Esophagus squamous epithelium (tissue), 4 donors: ENCODE results near the gene CCSER1.

ENCODE experiments used
- POLR2A ChIP-seq, 4 donors: fragments of 450-650 bp; IDR thresholded peaks; one replicate each; pipeline ENCODE4 v1.6.1; 2017; ENCODE audit warnings: antibody characterized with exemption in 4 of 4, mild to moderate bottlenecking in 4 of 4, moderate library complexity in 3 of 4
- TF ChIP-seq, protein P1 (sequence below), 6 experiments: fragments of 450-650 bp in 4 of 6; fragments of 200-600 bp in 2 of 6; sonication (generic) in 2 of 6; IDR thresholded peaks; one replicate each; pipeline ENCODE4 v1.5.1; 2016 to 2019; ENCODE audit warnings: antibody characterized with exemption in 6 of 6, mild to moderate bottlenecking in 4 of 6, moderate library complexity in 4 of 6

DNA sequence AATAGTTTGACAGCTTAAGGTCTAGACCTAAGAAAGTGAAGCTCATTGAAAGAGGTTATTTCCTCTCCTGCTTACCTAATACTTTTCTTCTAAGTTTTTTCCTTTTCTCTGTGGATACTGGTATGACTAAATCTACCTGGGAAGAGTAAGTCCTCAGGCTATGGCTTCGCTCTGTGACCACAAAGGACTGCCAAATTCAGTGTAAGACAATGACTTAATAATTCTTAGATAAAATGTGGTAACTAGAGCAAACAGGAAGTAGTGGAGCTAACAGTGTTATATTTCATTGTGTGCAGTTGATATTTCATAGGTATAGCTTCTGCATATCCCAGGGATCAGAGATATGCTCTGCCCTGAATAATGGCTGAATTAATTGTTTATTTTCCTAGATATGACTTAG is 418.9 kb downstream of the CCSER1 start:
- TF ChIP-seq, protein P1, sequence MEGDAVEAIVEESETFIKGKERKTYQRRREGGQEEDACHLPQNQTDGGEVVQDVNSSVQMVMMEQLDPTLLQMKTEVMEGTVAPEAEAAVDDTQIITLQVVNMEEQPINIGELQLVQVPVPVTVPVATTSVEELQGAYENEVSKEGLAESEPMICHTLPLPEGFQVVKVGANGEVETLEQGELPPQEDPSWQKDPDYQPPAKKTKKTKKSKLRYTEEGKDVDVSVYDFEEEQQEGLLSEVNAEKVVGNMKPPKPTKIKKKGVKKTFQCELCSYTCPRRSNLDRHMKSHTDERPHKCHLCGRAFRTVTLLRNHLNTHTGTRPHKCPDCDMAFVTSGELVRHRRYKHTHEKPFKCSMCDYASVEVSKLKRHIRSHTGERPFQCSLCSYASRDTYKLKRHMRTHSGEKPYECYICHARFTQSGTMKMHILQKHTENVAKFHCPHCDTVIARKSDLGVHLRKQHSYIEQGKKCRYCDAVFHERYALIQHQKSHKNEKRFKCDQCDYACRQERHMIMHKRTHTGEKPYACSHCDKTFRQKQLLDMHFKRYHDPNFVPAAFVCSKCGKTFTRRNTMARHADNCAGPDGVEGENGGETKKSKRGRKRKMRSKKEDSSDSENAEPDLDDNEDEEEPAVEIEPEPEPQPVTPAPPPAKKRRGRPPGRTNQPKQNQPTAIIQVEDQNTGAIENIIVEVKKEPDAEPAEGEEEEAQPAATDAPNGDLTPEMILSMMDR (IDR thresholded peaks at IDR 0.05): no peak
- no peak for TF ChIP-seq POLR2A (IDR thresholded peaks at IDR 0.05)
